HUDEP-2 (cell line): ENCODE results near the gene MED4.

Experiments used
- DNase-seq, 76 experiments: peaks; one replicate each; lab custom pipeline; 2025; ENCODE audit not compliant: unreplicated experiment in 76 of 76; lab: John Stamatoyannopoulos, UW

The MED4 gene

DNA sequence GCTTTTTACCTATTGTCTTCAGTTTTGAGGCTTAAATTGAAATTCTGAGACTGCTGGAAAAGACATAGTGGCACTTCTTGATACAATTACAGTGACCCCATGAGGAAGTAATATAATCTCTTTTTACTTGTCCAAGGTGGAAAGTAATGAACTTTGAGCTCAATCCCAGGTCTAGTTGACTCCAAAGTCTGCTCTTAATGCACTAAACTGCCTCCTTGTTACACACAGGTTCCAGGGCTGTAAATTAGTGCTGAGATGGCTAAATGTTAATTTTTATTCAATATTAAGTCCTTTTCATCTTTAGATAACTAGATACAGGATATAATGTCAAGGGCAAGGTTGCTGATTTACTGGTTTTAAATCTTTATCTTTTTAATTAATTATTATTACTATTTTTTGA lies 54.9 kb downstream of the MED4 start:
- no peak for DNase-seq

DNA sequence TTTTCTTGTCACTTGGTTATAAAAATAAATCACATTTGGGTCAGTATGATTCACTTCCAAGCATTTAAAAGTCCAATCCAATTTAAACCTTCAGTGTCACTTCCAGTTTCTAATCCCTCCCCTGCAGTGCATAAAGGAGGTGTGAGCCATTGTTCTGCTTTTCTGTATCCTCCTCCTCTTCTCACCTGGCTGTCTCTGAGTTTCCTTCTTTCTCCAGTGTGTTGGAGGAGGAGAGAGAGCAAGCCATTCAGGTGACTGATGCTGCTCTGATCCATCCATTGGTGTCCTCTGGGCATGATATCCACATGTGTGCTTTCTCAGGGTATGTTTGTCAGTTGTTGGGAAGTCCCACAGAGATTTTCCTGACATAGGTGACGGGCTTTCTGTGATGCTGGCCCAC lies 56.1 kb downstream of the MED4 start:
- DNase-seq = no peak

DNA sequence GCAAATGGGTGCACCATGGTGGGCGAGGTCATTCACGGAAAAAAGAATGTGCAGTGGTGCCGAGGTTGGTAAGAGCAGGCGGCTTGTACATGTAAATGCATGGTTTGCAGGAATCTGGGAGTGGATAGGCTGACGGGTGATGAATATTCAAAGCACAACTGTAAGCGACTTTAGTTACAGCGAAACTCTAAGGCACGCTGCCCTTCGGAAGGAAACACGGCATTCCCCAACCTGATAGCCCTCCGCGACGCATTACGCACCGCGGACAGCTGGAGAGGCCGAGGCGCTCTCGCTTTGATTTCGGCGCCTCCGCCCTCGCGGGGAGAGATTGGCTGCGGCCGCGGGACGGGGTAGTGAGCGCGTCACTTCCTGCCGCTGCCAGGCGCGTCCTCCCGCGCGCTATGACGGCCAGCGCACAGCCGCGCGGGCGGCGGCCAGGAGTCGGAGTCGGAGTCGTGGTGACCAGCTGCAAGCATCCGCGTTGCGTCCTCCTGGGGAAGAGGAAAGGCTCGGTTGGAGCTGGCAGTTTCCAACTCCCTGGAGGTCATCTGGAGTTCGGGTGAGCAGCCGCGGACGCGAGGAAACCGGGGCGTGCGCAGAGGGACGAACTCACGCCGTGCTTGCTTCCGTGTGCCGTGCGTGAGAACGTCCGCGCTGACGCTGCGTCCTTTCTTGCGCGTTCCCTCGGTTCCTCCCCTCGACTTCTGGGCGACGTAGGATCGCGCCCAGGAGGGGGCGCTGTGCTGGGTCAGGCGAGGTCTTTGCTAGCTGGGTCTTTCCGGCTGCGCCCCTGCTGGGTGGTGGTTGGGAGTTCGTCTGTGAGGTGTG lies 57.3 kb downstream of the MED4 start, which contains the start of gene NUDT15:
Gene NUDT15, plus strand, starts transcription at position 381 of the 828 bp plus-strand sequence. Its CDS starts 21 bp downstream, at position 402.
- DNase-seq = peak; percentile 11 to 94 (median 85)

DNA sequence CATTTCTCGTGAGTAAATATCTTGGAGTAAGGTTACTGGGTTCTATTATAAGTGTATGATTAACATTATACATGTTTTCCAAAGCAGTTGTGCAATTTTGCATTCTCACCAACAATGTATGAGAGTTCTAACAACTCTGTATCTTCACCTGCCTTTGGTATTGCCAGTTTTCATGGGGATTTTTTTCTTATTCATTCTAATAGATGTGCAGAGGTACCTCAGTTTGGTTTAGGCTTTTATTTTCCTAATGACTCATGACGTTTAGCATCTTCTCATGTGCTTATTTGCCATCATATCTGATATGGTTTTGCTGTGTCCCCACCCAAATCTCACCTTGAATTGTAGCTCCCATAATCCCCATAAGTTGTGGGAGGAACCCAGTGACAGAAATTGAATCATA lies 65.0 kb downstream of the MED4 start:
- no peak for DNase-seq

DNA sequence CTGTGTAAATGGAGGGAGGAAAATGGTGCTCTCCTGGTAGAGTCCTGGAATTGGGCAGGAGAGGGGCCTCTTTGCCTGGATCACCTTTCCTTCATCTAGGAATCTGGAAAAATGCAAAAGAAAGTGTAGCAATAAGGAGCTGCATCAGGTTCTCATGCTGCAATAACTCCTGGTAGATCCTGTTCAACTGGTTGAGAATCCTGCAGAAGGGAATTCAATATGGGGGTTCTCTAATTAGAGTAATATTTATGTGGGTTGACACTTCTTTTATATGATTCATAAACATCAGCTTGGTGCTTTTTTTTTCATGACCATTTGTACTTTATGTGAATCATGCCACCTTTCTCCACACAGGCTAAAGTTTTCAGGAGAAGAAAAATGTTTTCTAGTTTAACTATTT lies 66.8 kb downstream of the MED4 start:
- DNase-seq = no peak
